NK-92 (cell line): Measurements from ENCODE around the gene RAG1.

Experiments
- DNase-seq: peaks from one replicate; lab custom pipeline; 2025; ENCODE audit not compliant: unreplicated experiment; lab: John Stamatoyannopoulos, UW

The RAG1 gene

DNA sequence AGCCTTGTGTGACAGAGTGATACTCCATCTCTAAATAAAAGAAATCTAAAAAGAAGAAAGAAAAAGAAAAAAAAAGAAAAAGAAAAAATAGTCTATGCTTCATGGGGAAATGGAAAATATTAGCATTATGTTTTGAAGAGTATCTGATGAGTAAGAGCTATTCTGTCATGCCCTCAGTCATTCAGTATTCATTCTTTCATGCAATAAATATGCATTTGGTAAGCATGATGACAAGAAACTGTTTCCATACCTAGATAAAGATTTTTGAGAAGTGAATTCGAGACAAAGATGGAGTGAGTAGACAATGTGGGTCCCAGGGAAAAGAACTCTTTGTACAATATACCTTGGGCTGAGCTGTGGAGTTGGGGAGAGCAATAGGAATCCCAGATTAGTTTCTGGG, 20.3 kb downstream of the RAG1 start:
- no peak for DNase-seq

- no peak for DNase-seq
Observed at GRCh38 chr11:36590513-36590912, 22.7 kb downstream of the RAG1 start.

DNA sequence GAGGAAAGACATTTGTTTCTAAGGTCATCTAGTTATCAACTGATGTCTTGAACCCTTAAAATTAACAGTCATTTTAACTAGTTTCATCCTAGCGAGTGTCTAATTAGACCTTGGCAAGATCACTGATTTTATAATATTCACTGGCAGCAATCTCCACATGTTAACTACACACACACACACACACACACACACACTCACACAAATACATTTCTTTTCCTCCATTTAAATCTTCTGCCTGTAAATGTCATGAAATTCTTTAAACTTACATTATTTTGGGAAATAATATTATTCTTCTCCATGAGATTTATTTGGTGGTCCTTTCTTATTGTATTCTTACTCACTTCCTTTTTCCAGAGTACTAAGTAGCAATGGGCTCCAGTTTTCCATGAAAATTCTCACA, 23.6 kb downstream of the RAG1 start:
- no peak for DNase-seq

DNA sequence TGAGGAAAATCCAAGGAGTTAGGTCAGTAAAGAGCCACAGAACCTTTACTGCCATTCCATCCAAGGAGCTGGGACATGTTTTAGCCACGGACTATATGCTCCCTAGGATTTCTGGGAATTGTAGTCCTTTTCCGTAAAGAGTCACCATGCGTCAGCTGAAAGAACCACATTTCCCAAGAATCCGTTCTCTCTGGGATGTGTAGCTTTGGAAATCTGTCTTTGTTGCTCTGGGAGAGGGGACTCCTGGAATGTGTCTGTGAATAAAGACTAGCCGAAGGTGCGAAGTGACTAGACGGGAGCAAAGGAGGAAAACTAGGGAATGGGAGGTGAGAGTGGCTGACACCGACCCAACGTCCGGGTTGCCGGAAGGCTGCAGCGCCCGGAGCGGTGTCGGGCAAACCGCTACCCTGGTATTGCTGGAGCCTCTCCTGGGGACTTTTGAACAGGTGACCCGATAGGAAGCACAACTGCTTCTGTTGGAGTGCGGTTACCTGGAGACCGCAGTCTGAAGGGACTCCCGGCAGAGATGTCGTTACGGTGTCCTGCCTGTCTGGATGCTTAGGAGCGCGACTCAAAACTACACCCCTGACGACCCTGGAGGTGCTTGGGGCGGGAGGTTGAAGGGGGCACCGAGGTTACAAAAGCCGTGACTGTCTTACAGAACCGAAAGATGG, 26.6 kb downstream of the RAG1 start, which contains the start of gene IFTAP:
TSS of gene IFTAP (plus strand) at position 187 of the 674 bp plus-strand sequence. CDS start 15,602 bp downstream, outside the sequence.
- no peak for DNase-seq

DNA sequence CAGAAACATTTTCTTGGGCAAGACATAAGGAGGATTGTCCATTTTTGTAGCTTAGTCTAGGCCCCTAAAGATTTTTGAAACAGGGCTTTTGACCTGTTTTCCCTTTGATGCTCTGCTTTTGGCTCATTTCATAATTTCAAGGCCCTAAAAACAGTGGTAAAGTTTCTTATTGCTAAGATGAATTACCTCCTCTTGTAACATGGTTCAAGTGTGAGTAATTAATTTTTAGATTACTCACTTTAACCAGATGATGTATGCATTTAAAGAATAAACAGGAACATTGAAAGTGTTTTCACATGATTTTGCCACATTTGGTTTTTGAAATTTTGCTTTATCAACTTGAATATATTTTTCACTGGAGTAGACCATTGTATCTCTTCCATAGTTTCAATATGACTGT, 29.1 kb downstream of the RAG1 start:
- no peak for DNase-seq

DNA sequence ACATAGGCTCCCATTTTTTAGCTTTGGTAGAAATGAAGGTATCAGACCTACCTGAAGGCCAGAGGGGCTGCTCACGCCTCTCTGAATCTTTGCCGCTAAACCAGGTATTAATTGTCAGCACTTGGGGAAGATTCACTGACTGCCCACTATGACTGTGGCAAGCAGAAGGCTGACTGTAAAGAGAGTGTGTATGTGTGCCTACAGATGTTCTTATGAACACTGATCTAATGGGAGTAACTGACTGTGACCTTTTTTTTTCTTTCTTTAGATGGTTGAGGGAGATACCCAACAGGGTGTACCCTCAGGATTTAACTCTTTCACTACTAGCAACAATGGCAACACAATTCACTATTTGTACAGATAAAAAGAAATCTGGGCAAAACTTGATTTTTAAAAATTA, 30.2 kb downstream of the RAG1 start, which contains the start of gene RAG2:
TSS of gene RAG2 (minus strand) at position 186 of the 400 bp plus-strand sequence. CDS start 4,068 bp downstream, outside the sequence.
- DNase-seq: no peak

DNA sequence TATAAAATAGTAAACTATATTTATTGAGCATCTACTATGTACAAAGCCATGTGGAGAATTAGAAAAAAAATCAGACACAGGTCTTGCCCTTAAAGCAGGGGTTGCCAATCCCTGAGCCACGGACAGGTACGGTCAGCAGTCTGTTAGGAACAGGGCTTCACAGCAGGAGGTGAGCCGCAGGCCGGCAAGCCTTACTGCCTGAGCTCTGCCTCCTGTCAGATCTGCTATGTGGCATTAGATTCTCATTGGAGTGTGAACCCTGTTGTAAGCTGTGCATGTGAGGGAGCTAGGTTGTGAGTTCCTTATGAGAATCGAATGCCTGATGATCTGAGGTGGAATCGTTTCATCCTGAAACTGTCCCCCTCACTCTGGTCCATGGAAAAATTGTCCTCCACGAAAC, 32.4 kb downstream of the RAG1 start:
- no peak for DNase-seq

GRCh38 chr11:36601155-36601554, 33.3 kb downstream of the RAG1 start:
- no peak for DNase-seq

DNA sequence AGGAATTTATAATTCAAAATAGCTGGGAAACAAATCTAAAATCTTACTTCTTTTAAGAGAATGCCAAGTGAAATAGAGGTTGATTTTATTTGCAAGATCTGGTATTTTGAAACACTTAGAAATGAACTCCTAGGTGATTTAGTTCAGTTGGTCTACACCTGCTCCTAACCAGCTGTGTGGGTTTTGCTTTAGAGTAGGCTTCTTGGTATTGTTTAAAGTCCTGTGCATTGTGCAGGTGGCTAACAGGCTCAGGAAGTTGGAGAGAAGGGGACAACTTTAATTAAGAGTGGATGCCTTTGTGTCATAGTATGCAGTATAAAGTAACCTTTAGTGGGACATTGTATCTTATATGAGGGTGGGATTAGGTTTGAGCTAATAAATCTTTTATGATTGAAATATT, 34.3 kb downstream of the RAG1 start:
- no peak for DNase-seq

GRCh38 chr11:36605221-36606216, 37.7 kb downstream of the RAG1 start:
- DNase-seq: no peak

GRCh38 chr11:36608491-36609199, 40.8 kb downstream of the RAG1 start:
- DNase-seq: no peak

GRCh38 chr11:36609383-36609782, 41.6 kb downstream of the RAG1 start:
- DNase-seq: no peak

DNA sequence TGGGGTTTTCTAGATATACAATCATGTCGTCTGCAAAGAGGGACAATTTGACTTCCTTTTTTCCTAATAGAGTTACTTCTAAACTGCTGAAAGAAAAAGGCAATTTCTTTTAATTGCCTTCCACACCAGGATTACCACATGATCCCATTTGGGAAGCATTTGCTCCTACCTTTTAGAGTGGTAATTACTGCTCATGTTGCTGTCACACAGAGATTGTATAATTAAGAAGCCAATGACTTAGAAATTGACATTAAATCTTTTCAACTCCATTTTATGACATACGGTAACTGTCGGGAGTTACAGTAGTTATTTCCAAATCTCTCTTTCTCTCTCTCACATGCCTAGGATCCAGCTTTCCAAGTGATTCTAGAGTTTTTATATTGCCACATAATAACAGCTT, 48.0 kb downstream of the RAG1 start:
- no peak for DNase-seq

- DNase-seq: no peak
Observed at GRCh38 chr11:36617543-36618362, 49.9 kb downstream of the RAG1 start.

DNA sequence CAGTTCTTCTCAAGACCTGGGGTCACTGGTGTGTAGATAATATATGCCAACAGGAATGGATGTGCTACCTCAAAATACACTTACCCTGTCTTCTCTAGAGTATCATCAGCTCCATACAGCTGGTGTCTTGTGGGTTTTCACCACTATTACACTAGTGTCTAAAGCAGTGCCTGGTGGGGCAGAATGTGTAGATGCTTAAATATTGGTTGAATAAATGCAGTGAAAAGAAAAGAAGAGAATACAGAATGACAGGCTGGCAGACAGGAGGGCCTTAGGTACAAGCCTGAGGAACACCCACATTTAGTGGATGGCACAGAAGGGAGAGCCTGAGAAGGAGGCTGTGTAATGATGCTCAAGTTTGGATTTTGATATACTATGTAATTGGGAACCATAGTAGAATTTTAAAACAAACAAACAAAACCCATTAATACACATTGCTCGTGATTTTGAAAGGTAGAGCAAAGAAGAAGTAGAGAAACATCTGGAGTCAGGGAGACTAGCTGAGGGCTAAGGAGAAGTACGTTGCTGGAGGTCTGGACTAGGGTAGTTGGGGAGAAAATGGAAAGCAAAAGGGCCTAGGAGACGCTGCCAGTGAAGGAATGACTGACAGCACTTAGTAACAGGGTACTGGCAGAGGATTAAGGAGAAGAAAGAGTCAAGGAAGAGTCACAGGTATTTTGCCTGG, 50.7 kb downstream of the RAG1 start:
- no peak for DNase-seq

DNA sequence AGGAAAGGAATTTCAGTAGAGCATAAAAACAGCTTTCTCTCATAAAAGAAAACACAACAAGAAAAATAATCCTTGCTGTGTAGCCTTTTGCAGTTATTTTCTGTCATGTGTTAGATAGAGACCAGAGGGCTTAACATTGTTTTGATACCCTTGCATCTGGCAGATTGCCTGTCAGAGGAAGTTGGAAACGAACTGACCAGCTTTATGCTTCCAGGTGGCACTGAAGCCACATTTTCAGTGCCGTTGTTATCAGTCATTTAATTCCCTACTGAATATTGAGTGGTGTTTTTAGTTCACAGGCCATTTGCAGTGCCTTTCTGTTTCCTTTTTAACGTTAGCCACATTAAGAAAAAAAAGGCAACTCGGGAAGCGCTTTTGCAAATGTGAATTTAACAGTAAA, 51.7 kb downstream of the RAG1 start:
- DNase-seq: no peak

GRCh38 chr11:36620246-36620645, 52.4 kb downstream of the RAG1 start:
- no peak for DNase-seq

- no peak for DNase-seq
Observed at GRCh38 chr11:36622431-36623136, 54.8 kb downstream of the RAG1 start.

GRCh38 chr11:36623494-36623893, 55.7 kb downstream of the RAG1 start:
- DNase-seq: no peak
